ENCODE measurements around the gene AHRR.
"Not testable (repeated sequence)": the region's sequence is repeated elsewhere in the genome, so short reads cannot be mapped to it uniquely, and the experiment has no call there.

AHRR gene

GRCh38 chr5:307794-308579 lies 13.5 kb upstream of the AHRR start:
- H3K27ac ChIP-seq = no peak overlapping the region
- TF ChIP-seq CTCF (conservative IDR thresholded peaks at IDR 0.05) = no peak

- no peak; the same call in 1 of the 2 replicates for TF ChIP-seq CTCF (conservative IDR thresholded peaks at IDR 0.05)
- H3K27ac ChIP-seq = no peak overlapping the region
Measured at GRCh38 chr5:308672-309271, 12.7 kb upstream of the AHRR start.

- not testable (repeated sequence) for H3K27ac ChIP-seq
Measured at GRCh38 chr5:309831-310230, 11.7 kb upstream of the AHRR start.

GRCh38 chr5:310516-310915 lies 11.0 kb upstream of the AHRR start:
- no peak overlapping the region for H3K27ac ChIP-seq
- no peak for TF ChIP-seq CTCF (conservative IDR thresholded peaks at IDR 0.05)

GRCh38 chr5:310941-311434 lies 10.5 kb upstream of the AHRR start:
- no peak for TF ChIP-seq CTCF (conservative IDR thresholded peaks at IDR 0.05)
- H3K27ac ChIP-seq = no peak overlapping the region

- no peak overlapping the region for H3K27ac ChIP-seq
- TF ChIP-seq CTCF (conservative IDR thresholded peaks at IDR 0.05) = no peak
Measured at GRCh38 chr5:311963-312362, 9.6 kb upstream of the AHRR start.

GRCh38 chr5:312845-313244 lies 8.7 kb upstream of the AHRR start:
- TF ChIP-seq CTCF (conservative IDR thresholded peaks at IDR 0.05) = no peak
- H3K27ac ChIP-seq = no peak overlapping the region

GRCh38 chr5:313265-313664 lies 8.2 kb upstream of the AHRR start:
- H3K27ac ChIP-seq = no peak overlapping the region
- no peak for TF ChIP-seq CTCF (conservative IDR thresholded peaks at IDR 0.05)
